H9 (cell line): Measurements from ENCODE around the gene C1orf159. TPM values are rescaled to one million over a fixed set of nuclear protein-coding genes. Genes with fewer than 3 reads are reported as not detected.

Experiments
- DNase-seq: peaks from one replicate; pipeline ENCODE4 v3.0.0-alpha.2; 2017
- H2AFZ ChIP-seq: one replicate; pipeline ENCODE4 v1.6.1; 2013; ENCODE audit warnings: mild to moderate bottlenecking, low read length, control low read depth, moderate library complexity
- H2AK5ac ChIP-seq: 2 replicates; pipeline ENCODE4 v1.6.1; 2013; ENCODE audit warnings: low read length, control low read depth, mixed read lengths; ENCODE audit not compliant: insufficient read length
- H2BK120ac ChIP-seq: one replicate; pipeline ENCODE4 v1.6.1; 2013; ENCODE audit warnings: low read depth, mild to moderate bottlenecking, low read length, control low read depth, inconsistent platforms; ENCODE audit not compliant: poor library complexity, severe bottlenecking
- H2BK12ac ChIP-seq: 2 replicates; pipeline ENCODE4 v1.6.1; 2013; ENCODE audit warnings: low read length, control low read depth, mixed read lengths, low read depth; ENCODE audit not compliant: insufficient read length
- H2BK15ac ChIP-seq: 2 replicates; pipeline ENCODE4 v1.6.1; 2013; ENCODE audit warnings: low read depth, low read length, control low read depth
- H2BK20ac ChIP-seq: one replicate; pipeline ENCODE4 v1.6.1; 2013; ENCODE audit warnings: low read depth, mild to moderate bottlenecking, low read length, control low read depth, inconsistent platforms; ENCODE audit not compliant: poor library complexity, severe bottlenecking
- H2BK5ac ChIP-seq: 2 replicates; pipeline ENCODE4 v1.6.1; 2013; ENCODE audit warnings: low read length, control low read depth, mixed read lengths; ENCODE audit not compliant: insufficient read length
- H3K14ac ChIP-seq: 2 replicates; pipeline ENCODE4 v1.6.1; 2013; ENCODE audit warnings: low read length, control low read depth; ENCODE audit not compliant: insufficient read depth
- H3K18ac ChIP-seq: 2 replicates; pipeline ENCODE4 v1.6.1; 2013; ENCODE audit warnings: low read depth, mild to moderate bottlenecking, mixed read lengths, low read length, control low read depth; ENCODE audit not compliant: insufficient read length
- H3K23ac ChIP-seq: 2 replicates; pipeline ENCODE4 v1.6.1; 2013; ENCODE audit warnings: low read length, control low read depth, mixed read lengths, low read depth; ENCODE audit not compliant: insufficient read length
- H3K23me2 ChIP-seq: 2 replicates; pipeline ENCODE4 v1.6.1; 2013; ENCODE audit warnings: low read depth, mild to moderate bottlenecking, mixed read lengths, low read length, control low read depth; ENCODE audit not compliant: insufficient read length, poor library complexity, severe bottlenecking
- H3K27ac ChIP-seq: 2 replicates; pipeline ENCODE4 v1.5.1; 2013; ENCODE audit warnings: low read length, control low read depth, mixed read lengths, low read depth; ENCODE audit not compliant: insufficient read length
- H3K27me3 ChIP-seq: 2 replicates; pipeline ENCODE4 v1.6.1; 2013; ENCODE audit warnings: low read length, control low read depth, inconsistent platforms; ENCODE audit not compliant: insufficient read depth
- H3K4ac ChIP-seq: 2 replicates; pipeline ENCODE4 v1.6.1; 2013; ENCODE audit warnings: low read depth, mild to moderate bottlenecking, control low read depth, inconsistent platforms, low read length, moderate library complexity
- H3K4me1 ChIP-seq: 2 replicates; pipeline ENCODE4 v1.6.1; 2013; ENCODE audit warnings: low read length, control low read depth, inconsistent platforms; ENCODE audit not compliant: insufficient read depth
- H3K4me2 ChIP-seq: 2 replicates; pipeline ENCODE4 v1.6.1; 2013; ENCODE audit warnings: low read length, control low read depth, mixed read lengths; ENCODE audit not compliant: insufficient read length, insufficient read depth
- H3K56ac ChIP-seq: 2 replicates; pipeline ENCODE4 v1.6.1; 2013; ENCODE audit warnings: low read depth, mild to moderate bottlenecking, mixed read lengths, low read length, control low read depth; ENCODE audit not compliant: insufficient read length
- H3K79me1 ChIP-seq: 2 replicates; pipeline ENCODE4 v1.6.1; 2013; ENCODE audit warnings: low read depth, mild to moderate bottlenecking, moderate library complexity, low read length, control low read depth, inconsistent platforms; ENCODE audit not compliant: insufficient read depth, poor library complexity, severe bottlenecking
- H3K79me2 ChIP-seq: 2 replicates; pipeline ENCODE4 v1.6.1; 2013; ENCODE audit warnings: low read length, control low read depth, inconsistent platforms; ENCODE audit not compliant: insufficient read depth
- H3K9ac ChIP-seq: 2 replicates; pipeline ENCODE4 v1.6.1; 2013; ENCODE audit warnings: low read length, control low read depth, mixed read lengths; ENCODE audit not compliant: insufficient read length; ENCODE audit errors: extremely low read depth
- H3K9me3 ChIP-seq: one replicate; pipeline ENCODE4 v1.6.1; 2013; ENCODE audit warnings: low read depth, low read length, inconsistent platforms; ENCODE audit not compliant: control insufficient read depth
- H3T11ph ChIP-seq: one replicate; pipeline ENCODE4 v1.6.1; 2013; ENCODE audit warnings: mild to moderate bottlenecking, low read length, control low read depth, inconsistent platforms
- H4K20me1 ChIP-seq: one replicate; pipeline ENCODE4 v1.6.1; 2013; ENCODE audit not compliant: control insufficient read depth, insufficient read length, insufficient read depth
- H4K5ac ChIP-seq: 2 replicates; pipeline ENCODE4 v1.6.1; 2013; ENCODE audit warnings: low read depth, mild to moderate bottlenecking, mixed read lengths, low read length, control low read depth; ENCODE audit not compliant: insufficient read length
- H4K8ac ChIP-seq: replicated peaks from 2 replicates; pipeline ENCODE4 v1.6.1; 2013; ENCODE audit warnings: low read length, control low read depth, mixed read lengths, low read depth; ENCODE audit not compliant: insufficient read length
- H4K91ac ChIP-seq: 2 replicates; pipeline ENCODE4 v1.6.1; 2013; ENCODE audit warnings: low read depth, mild to moderate bottlenecking, moderate library complexity, mixed read lengths, low read length, control low read depth; ENCODE audit not compliant: insufficient read length
- H3K27ac Mint-ChIP-seq, 3 experiments: 2 replicates in 2 of 3; 3 replicates in 1 of 3; pipeline ENCODE4 v1.8.0; 2020 to 2021; ENCODE audit warnings: mixed read lengths in 3 of 3, mild to moderate bottlenecking in 1 of 3, moderate library complexity in 1 of 3
- H3K27me3 Mint-ChIP-seq: 2 replicates; pipeline ENCODE4 v1.8.0; 2021; ENCODE audit warnings: low read depth, mild to moderate bottlenecking, moderate library complexity, mixed read lengths
- H3K36me3 Mint-ChIP-seq, 3 experiments: 2 replicates in 2 of 3; 3 replicates in 1 of 3; pipeline ENCODE4 v1.8.0; 2020 to 2021; ENCODE audit warnings: low read depth in 3 of 3, mixed read lengths in 3 of 3; ENCODE audit not compliant: insufficient read depth in 1 of 3
- H3K4me1 Mint-ChIP-seq, 2 experiments: 2 replicates each; pipeline ENCODE4 v1.8.0; 2020; ENCODE audit warnings: mixed read lengths in 2 of 2
- H3K4me3 Mint-ChIP-seq, 2 experiments: 2 replicates in 1 of 2; 3 replicates in 1 of 2; pipeline ENCODE4 v1.8.0; 2020 to 2021; ENCODE audit warnings: mild to moderate bottlenecking in 2 of 2, mixed read lengths in 2 of 2, moderate library complexity in 1 of 2
- H3K9me3 Mint-ChIP-seq, 2 experiments: 2 replicates in 1 of 2; 3 replicates in 1 of 2; pipeline ENCODE4 v1.8.0; 2020; ENCODE audit warnings: mild to moderate bottlenecking in 2 of 2, mixed read lengths in 2 of 2, moderate library complexity in 1 of 2
- WGBS: extraction: QIAGEN DNeasy Blood & Tissue Kit; methylation state at CpG from one replicate; pipeline ENCODE4 v1.1.7; 2013; ENCODE audit warnings: missing lambda C conversion rate, low lambda C conversion rate, mixed read lengths; ENCODE audit not compliant: insufficient read length; ENCODE audit errors: extremely low coverage; 5-methylcytosine and 5-hydroxymethylcytosine counted together
- total RNA-seq: library from RNA; stranded (reverse); gene quantifications from 2 replicates; pipeline ENCODE4 v1.2.1, GENCODE V29; 2021
- TF ChIP-seq, protein P1 (sequence below): fragments of 200-600 bp; sonication (generic); conservative IDR thresholded peaks from 3 replicates; pipeline ENCODE4 v1.8.0; 2021; ENCODE audit warnings: antibody characterized with exemption, mild to moderate bottlenecking

The C1orf159 gene
- total RNA-seq, 1 experiment from 2014 or later = 12.3 TPM

DNA sequence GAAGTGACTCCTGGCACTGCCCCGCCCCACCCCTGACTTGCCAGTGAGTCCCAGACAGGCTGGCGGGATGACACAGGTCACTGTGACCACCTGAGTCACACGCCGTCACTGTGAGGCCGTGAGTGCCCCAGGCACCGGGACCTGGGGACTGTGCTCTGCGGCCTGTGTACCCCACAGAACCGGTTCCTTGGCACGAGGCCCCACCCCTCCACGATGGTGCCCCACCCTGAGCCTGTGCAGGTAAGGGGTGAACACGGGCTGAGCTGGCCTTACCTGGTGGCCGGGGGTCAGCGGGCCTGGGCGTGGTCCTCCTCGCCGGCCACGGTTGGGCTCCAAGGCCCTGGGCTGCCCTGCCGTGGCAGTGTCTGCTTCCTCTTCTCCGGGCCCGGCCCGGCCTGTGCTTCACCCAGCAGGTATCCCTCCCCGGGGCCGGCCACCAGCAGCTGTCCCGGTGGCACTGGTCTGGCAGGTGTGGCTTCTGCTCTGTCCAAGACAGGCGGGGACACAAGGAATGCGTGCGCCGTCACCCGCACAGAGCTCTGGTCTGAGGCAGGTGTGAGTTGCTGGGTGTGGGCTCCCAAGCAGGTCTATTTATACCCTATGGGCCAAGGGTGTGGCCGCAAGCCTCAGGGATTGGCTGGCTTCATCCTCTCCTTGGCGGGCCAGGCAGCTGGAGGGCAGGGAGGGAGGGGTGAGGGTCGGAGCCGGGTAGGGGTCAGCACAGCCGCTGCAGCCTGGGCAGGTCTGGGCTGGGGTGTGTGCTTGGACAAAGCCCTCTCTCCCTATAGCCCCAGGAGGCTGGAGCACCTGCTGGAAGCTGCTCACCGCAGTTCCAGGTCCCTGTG lies 41.9 kb downstream of the C1orf159 start, which contains the start of gene RNF223:
Gene RNF223 (minus strand): TSS at position 564 of the 845 bp plus-strand sequence. CDS start 1,740 bp downstream, outside the sequence.
- H4K8ac ChIP-seq = no peak within 1 kb of the TSS
- no peak within 1 kb of the TSS for H3K4me2 ChIP-seq
- no peak for DNase-seq
- peaks cover 0 to 10% of the 10 kb centered on the region in 2 experiments; a peak in 2 of 4 replicates for H3K4me1 Mint-ChIP-seq
- H3K9ac ChIP-seq = no peak within 1 kb of the TSS
- H3K27ac Mint-ChIP-seq = peak within 1 kb of the TSS in 1 of 3 experiments; percentile 38; a peak in 1 of 7 replicates
- H3K27ac ChIP-seq = no peak within 1 kb of the TSS
- no peaks in the 10 kb centered on the region for H3K79me2 ChIP-seq
- no peak within 1 kb of the TSS for H3T11ph ChIP-seq
- no peak within 1 kb of the TSS for H2BK20ac ChIP-seq
- no peak within 1 kb of the TSS; the same call in 1 of the 2 replicates for H3K14ac ChIP-seq
- H4K5ac ChIP-seq = no peak within 1 kb of the TSS
- TF ChIP-seq, protein P1, sequence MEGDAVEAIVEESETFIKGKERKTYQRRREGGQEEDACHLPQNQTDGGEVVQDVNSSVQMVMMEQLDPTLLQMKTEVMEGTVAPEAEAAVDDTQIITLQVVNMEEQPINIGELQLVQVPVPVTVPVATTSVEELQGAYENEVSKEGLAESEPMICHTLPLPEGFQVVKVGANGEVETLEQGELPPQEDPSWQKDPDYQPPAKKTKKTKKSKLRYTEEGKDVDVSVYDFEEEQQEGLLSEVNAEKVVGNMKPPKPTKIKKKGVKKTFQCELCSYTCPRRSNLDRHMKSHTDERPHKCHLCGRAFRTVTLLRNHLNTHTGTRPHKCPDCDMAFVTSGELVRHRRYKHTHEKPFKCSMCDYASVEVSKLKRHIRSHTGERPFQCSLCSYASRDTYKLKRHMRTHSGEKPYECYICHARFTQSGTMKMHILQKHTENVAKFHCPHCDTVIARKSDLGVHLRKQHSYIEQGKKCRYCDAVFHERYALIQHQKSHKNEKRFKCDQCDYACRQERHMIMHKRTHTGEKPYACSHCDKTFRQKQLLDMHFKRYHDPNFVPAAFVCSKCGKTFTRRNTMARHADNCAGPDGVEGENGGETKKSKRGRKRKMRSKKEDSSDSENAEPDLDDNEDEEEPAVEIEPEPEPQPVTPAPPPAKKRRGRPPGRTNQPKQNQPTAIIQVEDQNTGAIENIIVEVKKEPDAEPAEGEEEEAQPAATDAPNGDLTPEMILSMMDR = no peak
- no peaks in the 10 kb centered on the region for H3K9me3 ChIP-seq
- peaks cover 28% of the 10 kb centered on the region for H3K27me3 Mint-ChIP-seq
- no peak within 1 kb of the TSS for H2AK5ac ChIP-seq
- H3K4me1 ChIP-seq = no peaks in the 10 kb centered on the region
- no peaks in the 10 kb centered on the region; a peak in 1 of 5 replicates for H3K9me3 Mint-ChIP-seq
- H2BK5ac ChIP-seq = no peak within 1 kb of the TSS
- H4K20me1 ChIP-seq = no peaks in the 10 kb centered on the region
- no peak within 1 kb of the TSS for H3K4ac ChIP-seq
- H3K4me3 Mint-ChIP-seq = no peak within 1 kb of the TSS; a peak in 1 of 5 replicates
- no peaks in the 10 kb centered on the region; the same call in 1 of the 2 replicates for H3K27me3 ChIP-seq
- H3K18ac ChIP-seq = no peak within 1 kb of the TSS
- no peak within 1 kb of the TSS for H3K23ac ChIP-seq
- H2BK15ac ChIP-seq = no peak within 1 kb of the TSS
- no peaks in the 10 kb centered on the region for H3K79me1 ChIP-seq
- H2BK120ac ChIP-seq = no peak within 1 kb of the TSS
- no peaks in the 10 kb centered on the region for H3K23me2 ChIP-seq
- WGBS = no CpG with 5 or more reads among the region's 35 CpGs
- H3K56ac ChIP-seq = no peak within 1 kb of the TSS
- no peak within 1 kb of the TSS for H2BK12ac ChIP-seq
- H2AFZ ChIP-seq = no peak within 1 kb of the TSS
- no peaks in the 10 kb centered on the region for H3K36me3 Mint-ChIP-seq
- H4K91ac ChIP-seq = no peak within 1 kb of the TSS
